Measurements from ENCODE around the gene CLCF1.

- TF ChIP-seq CTCF (IDR thresholded peaks at IDR 0.05; ENCODE audit: low read length) (no peak), EZH2 (IDR thresholded peaks at IDR 0.05; ENCODE audit: borderline replicate concordance, low read length) (no peak)
These were observed 31.8 kb upstream of the CLCF1 start for GRCh38 chr11:67405196-67405567.

All from OCI-LY1 (cell line).